Subcutaneous abdominal adipose tissue (tissue), 5 donors: ENCODE results near the gene PRM3.
"Not testable (repeated sequence)": the region's sequence is repeated elsewhere in the genome, so short reads cannot be mapped to it uniquely, and the experiment has no call there.

Experiments
- H3K27ac ChIP-seq: one replicate; pipeline ENCODE4 v1.7.0; 2013; ENCODE audit warnings: low read depth, mild to moderate bottlenecking, inconsistent platforms, low read length, moderate library complexity
- H3K27me3 ChIP-seq, 5 donors: one replicate each; pipeline ENCODE4 v1.7.0; 2013; ENCODE audit warnings: low read length in 5 of 5, inconsistent platforms in 1 of 5; ENCODE audit not compliant: control insufficient read depth in 5 of 5, insufficient read depth in 4 of 5
- H3K36me3 ChIP-seq, 5 donors: one replicate each; pipeline ENCODE4 v1.7.0; 2013; ENCODE audit warnings: low read length in 5 of 5; ENCODE audit not compliant: control insufficient read depth in 5 of 5, insufficient read depth in 5 of 5
- H3K4me1 ChIP-seq, 5 donors: one replicate each; pipeline ENCODE4 v1.7.0; 2013; ENCODE audit warnings: low read length in 5 of 5, mild to moderate bottlenecking in 3 of 5, moderate library complexity in 1 of 5; ENCODE audit not compliant: control insufficient read depth in 5 of 5, insufficient read depth in 5 of 5
- H3K4me3 ChIP-seq, 5 donors: one replicate each; pipeline ENCODE4 v1.7.0; 2013; ENCODE audit warnings: low read length in 5 of 5, low read depth in 1 of 5
- H3K9ac ChIP-seq, 5 donors: one replicate each; pipeline ENCODE4 v1.7.0; 2013; ENCODE audit warnings: low read length in 5 of 5, mild to moderate bottlenecking in 4 of 5, moderate library complexity in 3 of 5
- H3K9me3 ChIP-seq, 5 donors: one replicate each; pipeline ENCODE4 v1.7.0; 2013; ENCODE audit warnings: low read length in 5 of 5; ENCODE audit not compliant: control insufficient read depth in 5 of 5
- donor health status: healthy.
- donor health status: healthy.
- donor health status: healthy.
- donor health status: healthy.
- donor health status: healthy.

PRM3 gene

GRCh38 chr16:11306381-11306780, 33.0 kb upstream of the PRM3 start:
- H3K4me3 ChIP-seq = no peak overlapping the region
- peaks cover 0 to 6% (median 0%) of the 10 kb centered on the region in 5 donors for H3K27me3 ChIP-seq
- peaks cover 0 to 3% (median 0%) of the 10 kb centered on the region in 5 donors for H3K9me3 ChIP-seq
- H3K9ac ChIP-seq = no peak overlapping the region
- peaks cover 0 to 24% (median 3%) of the 10 kb centered on the region in 5 donors for H3K4me1 ChIP-seq
- H3K36me3 ChIP-seq = no peaks in the 10 kb centered on the region
- no peak overlapping the region for H3K27ac ChIP-seq

GRCh38 chr16:11303405-11304138, 30.1 kb upstream of the PRM3 start:
- peaks cover 0 to 3% (median 0%) of the 10 kb centered on the region in 5 donors for H3K9me3 ChIP-seq
- no peak overlapping the region for H3K4me3 ChIP-seq
- H3K9ac ChIP-seq = no peak overlapping the region
- no peaks in the 10 kb centered on the region for H3K36me3 ChIP-seq
- H3K27ac ChIP-seq = no peak overlapping the region
- H3K27me3 ChIP-seq = peaks cover 0 to 3% (median 0%) of the 10 kb centered on the region in 5 donors
- peaks cover 0 to 9% (median 6%) of the 10 kb centered on the region in 5 donors for H3K4me1 ChIP-seq

GRCh38 chr16:11302977-11303376, 29.5 kb upstream of the PRM3 start:
- Histone ChIP-seq H3K36me3 (no peaks in the 10 kb centered on the region), H3K9ac (no peak overlapping the region), H3K27me3 (peaks cover 0 to 2% (median 0%) of the 10 kb centered on the region in 5 donors), H3K27ac (no peak overlapping the region), H3K9me3 (peaks cover 0 to 3% (median 0%) of the 10 kb centered on the region in 5 donors), H3K4me3 (no peak overlapping the region), H3K4me1 (peaks cover 0 to 10% (median 9%) of the 10 kb centered on the region in 5 donors)

- Histone ChIP-seq H3K27me3 (peaks cover 0 to 2% (median 0%) of the 10 kb centered on the region in 5 donors), H3K4me3 (no peak overlapping the region), H3K4me1 (peaks cover 2 to 21% (median 19%) of the 10 kb centered on the region in 5 donors), H3K9ac (no peak overlapping the region), H3K36me3 (no peaks in the 10 kb centered on the region), H3K27ac (no peak overlapping the region), H3K9me3 (peaks cover 0 to 3% (median 0%) of the 10 kb centered on the region in 5 donors)
These were observed 28.4 kb upstream of the PRM3 start for GRCh38 chr16:11301645-11302501.

- Histone ChIP-seq H3K9ac (no peak overlapping the region), H3K9me3 (peaks cover 0 to 3% (median 0%) of the 10 kb centered on the region in 5 donors), H3K27ac (no peak overlapping the region), H3K4me3 (no peak overlapping the region), H3K36me3 (no peaks in the 10 kb centered on the region), H3K27me3 (peaks cover 0 to 2% (median 0%) of the 10 kb centered on the region in 5 donors), H3K4me1 (peaks cover 2 to 23% (median 21%) of the 10 kb centered on the region in 5 donors)
These were observed 27.1 kb upstream of the PRM3 start for GRCh38 chr16:11300560-11300892.

- Histone ChIP-seq H3K27ac (no peak overlapping the region), H3K27me3 (peaks cover 0 to 2% (median 0%) of the 10 kb centered on the region in 5 donors), H3K9me3 (peaks cover 0 to 3% (median 0%) of the 10 kb centered on the region in 5 donors), H3K9ac (no peak overlapping the region), H3K36me3 (no peaks in the 10 kb centered on the region), H3K4me1 (peaks cover 2 to 23% (median 21%) of the 10 kb centered on the region in 5 donors), H3K4me3 (no peak overlapping the region)
These were observed 26.6 kb upstream of the PRM3 start for GRCh38 chr16:11299865-11300559.

- H3K4me1 ChIP-seq = peaks cover 2 to 23% (median 19%) of the 10 kb centered on the region in 5 donors
- H3K36me3 ChIP-seq, H3K9me3 ChIP-seq, H3K9ac ChIP-seq, H3K4me3 ChIP-seq, H3K27me3 ChIP-seq, H3K27ac ChIP-seq: not testable (repeated sequence)
These were observed 25.6 kb upstream of the PRM3 start for GRCh38 chr16:11298950-11299547.

DNA sequence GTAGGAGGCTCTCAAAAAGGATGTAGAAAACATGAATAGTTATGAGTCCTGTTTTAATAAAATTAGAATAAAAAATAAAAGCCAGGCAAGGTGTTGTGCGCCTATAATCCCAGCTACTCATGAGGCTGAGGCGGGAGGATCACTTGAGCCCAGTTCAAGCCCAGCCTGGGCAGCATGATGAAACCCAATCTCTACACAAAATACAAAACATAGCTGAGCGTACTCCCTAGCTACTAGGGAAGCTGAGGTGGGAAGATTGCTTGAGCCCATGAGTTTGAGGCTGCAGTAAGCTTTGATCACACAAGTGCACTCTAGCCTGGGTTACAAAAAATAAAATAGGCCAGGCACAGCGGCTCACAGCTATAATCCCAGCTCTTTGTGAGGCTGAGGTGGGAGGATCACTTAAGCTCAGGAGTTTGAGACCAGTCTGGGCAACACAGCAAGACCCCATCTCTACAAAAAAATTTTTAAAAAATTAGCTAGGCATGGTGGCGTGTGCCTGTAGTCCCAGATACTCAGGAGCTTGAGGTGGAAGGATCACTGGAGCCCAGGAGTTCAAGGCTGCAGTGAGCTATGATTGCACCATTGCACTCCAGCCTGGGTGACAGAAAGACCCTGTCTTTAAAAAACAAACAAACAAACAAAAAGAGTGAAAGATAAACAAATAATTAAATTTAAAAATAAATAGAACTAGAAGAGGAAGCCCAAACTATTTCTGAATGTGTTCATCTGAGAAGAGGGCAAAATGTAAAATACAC, 24.9 kb upstream of the PRM3 start:
- Histone ChIP-seq H3K27me3 (no peaks in the 10 kb centered on the region), H3K27ac (no peak overlapping the region), H3K4me3 (no peak overlapping the region)

DNA sequence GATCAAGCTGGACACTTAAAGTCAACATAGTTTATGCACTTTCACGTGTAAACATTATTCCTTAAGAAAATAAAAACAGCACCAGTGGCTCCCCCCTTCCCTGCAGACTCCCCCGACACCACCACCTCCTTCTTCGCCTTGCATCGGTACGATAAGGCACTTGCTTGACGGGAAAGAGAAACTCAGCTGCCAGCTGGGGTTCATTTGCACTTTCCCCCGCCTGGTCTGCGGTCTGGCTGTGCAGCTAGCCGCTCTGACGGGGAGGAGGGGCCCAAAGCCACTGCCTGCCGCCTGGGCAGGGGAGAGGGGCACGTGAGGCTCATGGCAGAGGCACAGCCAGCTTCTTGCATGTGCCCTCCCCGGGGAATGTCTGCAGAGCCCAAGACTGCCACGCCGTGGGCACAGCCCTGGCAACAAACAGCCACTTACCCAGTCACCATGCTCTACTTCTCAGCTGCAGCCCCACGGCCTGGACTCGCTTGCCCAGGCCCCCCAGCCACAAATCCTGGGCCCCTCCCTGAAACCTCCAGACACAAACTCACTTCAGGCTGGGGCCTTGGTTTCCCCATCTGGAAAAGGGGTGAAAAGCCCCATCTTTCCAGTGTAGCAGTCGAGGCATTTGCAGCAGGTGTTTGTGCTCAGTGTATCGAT, 24.2 kb upstream of the PRM3 start:
- Histone ChIP-seq H3K36me3 (no peaks in the 10 kb centered on the region), H3K27me3 (no peaks in the 10 kb centered on the region), H3K4me1 (peaks cover 2 to 23% (median 17%) of the 10 kb centered on the region in 5 donors), H3K4me3 (peak overlapping the region; percentile 32 to 56 (median 37)), H3K9me3 (no peaks in the 10 kb centered on the region), H3K27ac (no peak overlapping the region), H3K9ac (peak overlapping the region in 1 of 5 donors; percentile 53)

More for the DNA sequence above, 24.9 kb upstream of the PRM3 start:
- H3K36me3 ChIP-seq = no peaks in the 10 kb centered on the region
- no peak overlapping the region for H3K9ac ChIP-seq
- H3K4me1 ChIP-seq = peaks cover 2 to 23% (median 17%) of the 10 kb centered on the region in 5 donors
- no peaks in the 10 kb centered on the region for H3K9me3 ChIP-seq
